GM19099 (cell line): Measurements from ENCODE around the gene RRP9.

Experiments
- POLR2A ChIP-seq: IDR thresholded peaks from 3 replicates; pipeline ENCODE4 v1.6.1; 2011; ENCODE audit warnings: low read depth; ENCODE audit not compliant: insufficient read length; ENCODE audit errors: extremely low read depth

The RRP9 gene

GRCh38 chr3:51938780-51939425 is 2.8 kb downstream of the RRP9 start:
- TF ChIP-seq POLR2A, result no peak

GRCh38 chr3:51937611-51938450 is 3.9 kb downstream of the RRP9 start:
- TF ChIP-seq POLR2A, result no peak

GRCh38 chr3:51937014-51937413 is 4.7 kb downstream of the RRP9 start:
- TF ChIP-seq POLR2A, result no peak

- TF ChIP-seq POLR2A, result no peak
Measured at GRCh38 chr3:51935886-51936755, 5.6 kb downstream of the RRP9 start.

GRCh38 chr3:51934991-51935885 is 6.5 kb downstream of the RRP9 start:
- no peak for TF ChIP-seq POLR2A

GRCh38 chr3:51934139-51934850 is 7.4 kb downstream of the RRP9 start:
- TF ChIP-seq POLR2A, result no peak

- no peak for TF ChIP-seq POLR2A
Measured at GRCh38 chr3:51933471-51934138, 8.1 kb downstream of the RRP9 start.

GRCh38 chr3:51932471-51933370 is 9.0 kb downstream of the RRP9 start:
- no peak for TF ChIP-seq POLR2A

- no peak for TF ChIP-seq POLR2A
Measured at GRCh38 chr3:51931756-51932155, 9.9 kb downstream of the RRP9 start.

- no peak for TF ChIP-seq POLR2A
Measured at GRCh38 chr3:51930439-51930838, 11.3 kb downstream of the RRP9 start.

- TF ChIP-seq POLR2A, result no peak
Measured at GRCh38 chr3:51929420-51930003, 12.2 kb downstream of the RRP9 start.

- no peak for TF ChIP-seq POLR2A
Measured at GRCh38 chr3:51928438-51928837, 13.3 kb downstream of the RRP9 start.
